Vagina (tissue), 2 donors: ENCODE measurements around the gene LCLAT1. TPM values are rescaled to one million over a fixed set of nuclear protein-coding genes. Genes with fewer than 3 reads are reported as not detected.

Experiments
- DNase-seq, 2 donors: peaks; one replicate each; pipeline ENCODE4 v3.0.0-alpha.2; 2017; ENCODE audit errors: extremely low spot score in 2 of 2
- H3K27ac ChIP-seq: fragments of 200-600 bp; sonication (generic); one replicate; pipeline ENCODE4 v1.5.1; 2019
- H3K27me3 ChIP-seq: fragments of 200-600 bp; sonication (generic); one replicate; pipeline ENCODE4 v1.5.1; 2019
- H3K36me3 ChIP-seq, 2 donors: fragments of 200-600 bp; sonication (generic); one replicate each; pipeline ENCODE4 v1.5.1; 2017 to 2019
- H3K4me1 ChIP-seq: fragments of 200-600 bp; sonication (generic); one replicate; pipeline ENCODE4 v1.5.1; 2019
- H3K4me3 ChIP-seq, 2 donors: fragments of 200-600 bp; sonication (generic); 1 replicate in 1 of 2; 2 replicates in 1 of 2; pipeline ENCODE4 v1.5.1; 2016 to 2019
- H3K9me3 ChIP-seq: fragments of 200-600 bp; sonication (generic); one replicate; pipeline ENCODE4 v1.5.1; 2019
- POLR2A ChIP-seq, 2 donors: fragments of 450-650 bp; IDR thresholded peaks; one replicate each; pipeline ENCODE4 v1.6.1; 2017; ENCODE audit warnings: antibody characterized with exemption in 2 of 2, mild to moderate bottlenecking in 2 of 2, moderate library complexity in 2 of 2
- POLR2AphosphoS5 ChIP-seq, 2 donors: sonication (generic); formaldehyde crosslinking; IDR thresholded peaks; one replicate each; pipeline ENCODE4 v1.9.0; 2017; ENCODE audit warnings: antibody characterized with exemption in 2 of 2, mild to moderate bottlenecking in 2 of 2, low read depth in 1 of 2; ENCODE audit not compliant: insufficient read depth in 1 of 2
- intact Hi-C: fragments of 100-400 bp; cut with DNase I; formaldehyde crosslinking; loops from one replicate; pipeline ENCODE4 v1.15.1; 2023
- small RNA-seq: library from RNA; depleted of rRNA; stranded (forward); fragments of <200 nt; gene quantifications from one replicate; pipeline ENCODE3, GENCODE V24; 2016
- total RNA-seq: library from RNA; depleted of rRNA; stranded (reverse); fragments of >200 nt; gene quantifications from one replicate; pipeline ENCODE4 v1.2.3, GENCODE V29; 2016
- TF ChIP-seq, protein P1 (sequence below), 3 experiments: fragments of 450-650 bp in 2 of 3; fragments of 200-600 bp in 1 of 3; sonication (generic) in 1 of 3; IDR thresholded peaks; one replicate each; pipeline ENCODE4 v1.5.1; 2017 to 2019; ENCODE audit warnings: antibody characterized with exemption in 3 of 3, mild to moderate bottlenecking in 2 of 3, moderate library complexity in 2 of 3

Gene LCLAT1
- total RNA-seq, 1 donor from 2014 or later, result 19.6 TPM

DNA sequence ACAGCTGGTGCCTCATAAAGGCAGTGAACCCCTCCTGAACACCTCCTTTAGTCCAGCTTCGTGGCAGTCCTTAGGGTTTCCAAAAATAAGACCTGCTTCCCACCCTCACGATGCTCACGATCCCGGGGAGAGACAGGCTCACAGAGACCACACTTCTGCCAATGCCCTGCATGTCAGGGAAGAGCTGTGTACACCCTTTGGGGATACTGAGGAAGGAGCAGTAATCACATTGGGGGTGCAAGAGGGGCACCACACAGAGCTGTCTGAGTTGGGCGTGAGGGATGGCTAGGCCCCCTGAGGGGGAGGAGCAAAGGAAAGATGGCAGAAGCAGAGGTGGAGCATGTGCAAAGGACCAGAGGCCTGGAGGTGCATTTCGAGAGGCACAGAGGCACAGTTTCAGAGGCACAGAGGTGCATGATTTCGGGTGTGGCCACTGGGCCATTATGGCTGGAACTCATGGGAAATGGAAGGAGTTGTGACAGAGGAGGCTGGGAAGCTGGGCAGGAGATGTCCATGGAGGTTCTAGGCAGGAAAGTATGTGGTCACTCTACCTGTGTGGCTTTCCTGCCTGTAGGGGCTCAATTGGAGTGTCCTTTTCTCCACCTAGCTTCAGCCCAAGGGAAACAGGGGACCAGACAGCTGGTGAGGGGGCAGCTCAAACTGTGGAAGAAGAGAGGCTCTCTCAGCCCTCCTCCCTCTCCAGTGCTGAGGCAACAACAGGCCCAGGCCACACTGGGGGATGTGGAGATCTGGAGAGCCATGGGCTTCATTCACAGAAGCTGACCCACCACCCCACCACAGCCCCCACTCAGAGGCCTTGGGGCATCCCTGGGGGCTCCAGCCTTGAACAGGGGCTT, 244.3 kb downstream of the LCLAT1 start:
- no peaks in the 10 kb centered on the region for H3K36me3 ChIP-seq
- no peaks in the 10 kb centered on the region for H3K27me3 ChIP-seq
- peaks cover 15% of the 10 kb centered on the region for H3K4me1 ChIP-seq
- no peak overlapping the region for H3K27ac ChIP-seq
- H3K4me3 ChIP-seq, result no peak overlapping the region
- intact Hi-C loops, result no loop called here
- peak in 1 of 2 donors; percentile 80 for DNase-seq
- no peaks in the 10 kb centered on the region for H3K9me3 ChIP-seq
- TF ChIP-seq, protein P1, sequence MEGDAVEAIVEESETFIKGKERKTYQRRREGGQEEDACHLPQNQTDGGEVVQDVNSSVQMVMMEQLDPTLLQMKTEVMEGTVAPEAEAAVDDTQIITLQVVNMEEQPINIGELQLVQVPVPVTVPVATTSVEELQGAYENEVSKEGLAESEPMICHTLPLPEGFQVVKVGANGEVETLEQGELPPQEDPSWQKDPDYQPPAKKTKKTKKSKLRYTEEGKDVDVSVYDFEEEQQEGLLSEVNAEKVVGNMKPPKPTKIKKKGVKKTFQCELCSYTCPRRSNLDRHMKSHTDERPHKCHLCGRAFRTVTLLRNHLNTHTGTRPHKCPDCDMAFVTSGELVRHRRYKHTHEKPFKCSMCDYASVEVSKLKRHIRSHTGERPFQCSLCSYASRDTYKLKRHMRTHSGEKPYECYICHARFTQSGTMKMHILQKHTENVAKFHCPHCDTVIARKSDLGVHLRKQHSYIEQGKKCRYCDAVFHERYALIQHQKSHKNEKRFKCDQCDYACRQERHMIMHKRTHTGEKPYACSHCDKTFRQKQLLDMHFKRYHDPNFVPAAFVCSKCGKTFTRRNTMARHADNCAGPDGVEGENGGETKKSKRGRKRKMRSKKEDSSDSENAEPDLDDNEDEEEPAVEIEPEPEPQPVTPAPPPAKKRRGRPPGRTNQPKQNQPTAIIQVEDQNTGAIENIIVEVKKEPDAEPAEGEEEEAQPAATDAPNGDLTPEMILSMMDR (IDR thresholded peaks at IDR 0.05), result no peak
- TF ChIP-seq POLR2AphosphoS5 (IDR thresholded peaks at IDR 0.05; ENCODE audit: insufficient read depth in 1 of 2, low read depth in 1 of 2), result no peak
- no peak for TF ChIP-seq POLR2A (IDR thresholded peaks at IDR 0.05)

DNA sequence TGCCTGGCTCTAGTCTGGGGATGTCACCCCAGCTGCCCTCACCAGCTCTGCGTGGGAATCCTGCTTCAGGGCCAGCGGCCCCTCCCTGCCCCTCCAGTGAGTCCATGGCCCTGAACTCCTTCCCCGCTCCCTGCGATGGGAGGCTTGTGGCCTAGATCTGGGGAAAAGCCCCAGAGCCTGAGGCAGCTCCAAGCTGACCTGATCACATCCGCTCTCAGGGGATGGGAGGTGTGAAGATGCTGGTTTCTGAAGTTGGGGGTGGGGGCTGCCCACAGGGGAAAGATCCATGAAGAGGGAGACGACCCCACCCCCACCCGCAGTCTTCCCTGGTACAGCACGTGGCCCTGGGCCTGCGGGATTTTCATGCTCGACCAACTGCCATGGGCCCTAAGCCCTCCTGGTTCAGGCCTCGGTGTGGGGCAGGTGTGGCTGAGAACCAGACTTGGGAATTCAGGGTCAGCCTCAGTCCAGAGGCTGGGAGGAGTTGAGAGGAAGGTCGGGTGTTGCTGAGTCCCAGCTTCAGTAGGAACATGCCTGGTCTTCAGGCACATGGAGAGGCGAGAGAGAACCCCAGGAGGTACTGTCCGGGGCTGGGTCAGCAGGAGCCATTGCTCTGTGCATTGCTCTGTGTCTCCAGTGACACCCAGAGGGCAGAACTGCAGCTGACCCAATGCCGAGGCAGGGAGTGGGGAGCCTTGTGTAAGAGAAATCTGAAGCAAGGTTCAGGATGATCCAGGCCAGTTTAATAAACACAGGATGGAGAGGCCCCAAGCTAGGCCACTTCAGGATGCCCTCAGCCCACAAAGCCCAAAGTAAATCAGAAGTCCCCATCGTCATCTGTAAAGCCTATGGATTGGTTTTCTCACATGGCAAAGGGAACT, 245.1 kb downstream of the LCLAT1 start:
- Histone ChIP-seq H3K27me3 (no peaks in the 10 kb centered on the region), H3K4me1 (peaks cover 15% of the 10 kb centered on the region), H3K4me3 (no peak overlapping the region), H3K9me3 (no peaks in the 10 kb centered on the region), H3K36me3 (no peaks in the 10 kb centered on the region), H3K27ac (no peak overlapping the region)
- TF ChIP-seq, protein P1 (IDR thresholded peaks at IDR 0.05), result no peak
- TF ChIP-seq POLR2A (IDR thresholded peaks at IDR 0.05) (no peak), POLR2AphosphoS5 (IDR thresholded peaks at IDR 0.05; ENCODE audit: insufficient read depth in 1 of 2, low read depth in 1 of 2) (no peak)
- intact Hi-C loops, result no loop called here
- DNase-seq, result peak in 1 of 2 donors; percentile 77

DNA sequence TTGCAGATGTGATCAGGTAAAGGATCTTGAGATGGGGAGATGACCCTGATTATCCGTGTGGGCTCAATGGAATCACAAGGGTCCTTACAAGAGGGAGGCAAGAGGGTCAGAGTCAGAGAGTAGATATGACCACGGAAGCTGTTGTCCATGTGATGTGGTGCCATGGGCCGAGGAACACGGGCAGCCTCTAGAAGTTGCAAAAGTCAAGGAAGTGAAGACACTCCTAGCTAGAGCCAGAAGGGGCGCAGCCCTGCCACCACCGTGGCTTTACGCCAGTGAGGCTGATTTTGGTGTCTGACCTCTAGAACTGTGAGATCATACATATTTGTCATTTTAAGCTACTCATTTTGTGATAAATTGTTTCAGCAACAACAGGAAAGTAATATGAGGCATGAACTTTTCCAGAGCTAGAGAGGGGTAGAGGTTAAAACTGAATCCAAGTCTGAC, 245.8 kb downstream of the LCLAT1 start:
- intact Hi-C loops, result no loop called here
- Histone ChIP-seq H3K4me1 (peaks cover 15% of the 10 kb centered on the region), H3K27ac (no peak overlapping the region), H3K36me3 (no peaks in the 10 kb centered on the region), H3K9me3 (no peaks in the 10 kb centered on the region), H3K27me3 (no peaks in the 10 kb centered on the region), H3K4me3 (no peak overlapping the region)
- no peak for TF ChIP-seq POLR2A (IDR thresholded peaks at IDR 0.05)
- no peak for TF ChIP-seq POLR2AphosphoS5 (IDR thresholded peaks at IDR 0.05; ENCODE audit: insufficient read depth in 1 of 2, low read depth in 1 of 2)
- TF ChIP-seq, protein P1 (IDR thresholded peaks at IDR 0.05), result no peak
- peak in 1 of 2 donors; percentile 67 for DNase-seq

Small RNAs within 50 kb of the gene (small RNA-seq; reads per million reads assigned to genes)
- not detected for gene AC073255.1

Other genes with a start within 250 kb of the LCLAT1 start
- 28.0 TPM for gene LBH, start 215.7 kb upstream of the LCLAT1 start, total RNA-seq